K562 (cell line): ENCODE results near the gene NR2C2AP. TPM values are rescaled to one million over a fixed set of nuclear protein-coding genes. Genes with fewer than 3 reads are reported as not detected.
A peak's percentile ranks its signal among the peaks of the same experiment; 100 is the strongest.

Experiments used
- ATAC-seq: fragments of 200-7000 bp; cut with Tn5 transposase; 3 replicates; pipeline ENCODE4 v1.9.1; 2020; ENCODE audit warnings: moderate library complexity
- BruUV-seq: library from RNA; stranded (reverse); fragments of 400-500 nt; replicated peaks from 2 replicates; lab custom pipeline; 2021; lab: Mats Ljungman, UMichigan
- CTCF ChIA-PET: fragments of 300-600 bp; formaldehyde crosslinking; extraction: SDS; loops from one replicate; lab custom pipeline; 2021; ENCODE audit warnings: low intra/inter-chr PET ratio; lab: Yijun Ruan, JAX
- POLR2A ChIA-PET: fragments of 300-600, 350-650 bp; sonication (Branson Sonifier 250); formaldehyde crosslinking; extraction: SDS; loops from one replicate; lab custom pipeline; 2021; ENCODE audit warnings: antibody characterized with exemption, inconsistent platforms; lab: Yijun Ruan, JAX
- DNase-seq, 4 experiments: peaks; one replicate each; pipeline versions ENCODE4 v3.0.0 to v3.0.0-alpha.2; 2011 to 2018; ENCODE audit warnings: low spot score in 3 of 4, mixed read lengths in 3 of 4; ENCODE audit errors: extremely low read depth in 1 of 4
- FAIRE-seq: peaks from 2 replicates; lab custom pipeline; 2011; peaks lifted over from hg19 to GRCh38; lab: Jason Lieb, UNC
- H2AFZ ChIP-seq: 2 replicates; pipeline ENCODE4 v1.6.0; 2011; ENCODE audit warnings: low read depth, low read length, control low read depth, inconsistent platforms
- H3K27ac ChIP-seq: fragments of 200-600 bp; 3 replicates; pipeline ENCODE4 v1.8.0; 2011; ENCODE audit warnings: low read depth, mild to moderate bottlenecking, control low read depth, inconsistent platforms, low read length, moderate library complexity, mixed read lengths; ENCODE audit errors: extremely low read depth
- H3K27me3 ChIP-seq, 2 experiments: fragments of 300-600 bp in 1 of 2; 2 replicates in 1 of 2; 3 replicates in 1 of 2; pipeline versions ENCODE4 v1.6.0 to v1.8.0; 2011; ENCODE audit warnings: inconsistent platforms in 2 of 2, low read length in 2 of 2, mild to moderate bottlenecking in 1 of 2, mixed read lengths in 1 of 2, moderate library complexity in 1 of 2; ENCODE audit not compliant: control insufficient read depth in 2 of 2, insufficient read depth in 2 of 2
- H3K36me3 ChIP-seq: fragments of 300-600 bp; 3 replicates; pipeline ENCODE4 v1.8.0; 2011; ENCODE audit warnings: mild to moderate bottlenecking, low read length, inconsistent platforms; ENCODE audit not compliant: control insufficient read depth, insufficient read depth
- H3K4me1 ChIP-seq, 2 experiments: fragments of 200-600 bp in 1 of 2; replicated peaks in 1 of 2; 2 replicates in 1 of 2; 3 replicates in 1 of 2; pipeline versions ENCODE4 v1.5.1 to v1.8.0; 2011; ENCODE audit warnings: inconsistent platforms in 2 of 2, low read length in 2 of 2, mild to moderate bottlenecking in 1 of 2, mixed read lengths in 1 of 2, moderate library complexity in 1 of 2; ENCODE audit not compliant: control insufficient read depth in 2 of 2, insufficient read depth in 2 of 2
- H3K4me2 ChIP-seq: 2 replicates; pipeline ENCODE4 v1.6.1; 2011; ENCODE audit warnings: low read length, control low read depth, inconsistent platforms, mixed read lengths; ENCODE audit not compliant: insufficient read depth
- H3K4me3 ChIP-seq: fragments of 200-600 bp; sonication (generic), shearing (Covaris generic); 2 replicates; pipeline ENCODE4 v1.5.1; 2016; ENCODE audit warnings: control low read depth, inconsistent platforms
- H3K79me2 ChIP-seq: fragments of 200-600 bp; 3 replicates; pipeline ENCODE4 v1.8.0; 2011; ENCODE audit warnings: low read length, inconsistent platforms; ENCODE audit not compliant: control insufficient read depth, insufficient read depth
- H3K9ac ChIP-seq, 2 experiments: 2 replicates each; pipeline versions ENCODE4 v1.6.0 to v1.6.1; 2011; ENCODE audit warnings: low read depth in 2 of 2, low read length in 2 of 2, control low read depth in 1 of 2, inconsistent platforms in 1 of 2, mild to moderate bottlenecking in 1 of 2, mixed read lengths in 1 of 2; ENCODE audit not compliant: insufficient read depth in 1 of 2
- H3K9me1 ChIP-seq: one replicate; pipeline ENCODE4 v1.6.0; 2011; ENCODE audit warnings: inconsistent platforms, mild to moderate bottlenecking, low read length, moderate library complexity; ENCODE audit not compliant: control insufficient read depth, insufficient read depth
- H3K9me3 ChIP-seq: replicated peaks from 2 replicates; pipeline ENCODE4 v1.5.1; 2011; ENCODE audit warnings: low read depth, low read length, inconsistent platforms; ENCODE audit not compliant: control insufficient read depth, insufficient read depth
- H4K20me1 ChIP-seq: replicated peaks from 2 replicates; pipeline ENCODE4 v1.6.1; 2011; ENCODE audit warnings: low read length, inconsistent platforms, mixed read lengths; ENCODE audit not compliant: control insufficient read depth, insufficient read depth
- BCOR ChIP-seq: fragments of 450-650 bp; IDR thresholded peaks from 2 replicates; pipeline ENCODE4 v1.6.1; 2016
- CBX3 ChIP-seq, 2 experiments: IDR thresholded peaks; 1 replicate in 1 of 2; 2 replicates in 1 of 2; pipeline ENCODE4 v1.6.1; 2012; ENCODE audit warnings: inconsistent platforms in 2 of 2, low read length in 2 of 2, borderline replicate concordance in 1 of 2, control low read depth in 1 of 2
- CBX8 ChIP-seq: fragments of 200-600 bp; sonication (generic); IDR thresholded peaks from 2 replicates; pipeline ENCODE4 v1.6.1; 2012; ENCODE audit warnings: borderline replicate concordance, mixed run types, low read depth, mild to moderate bottlenecking, moderate library complexity, mixed read lengths, low read length, control low read depth, inconsistent platforms; ENCODE audit not compliant: poor library complexity, severe bottlenecking; ENCODE audit errors: extremely low read depth
- FOXO4 ChIP-seq: fragments of 450-650 bp; formaldehyde crosslinking; IDR thresholded peaks from 2 replicates; pipeline ENCODE4 v1.4.0; 2020; ENCODE audit warnings: mild to moderate bottlenecking, moderate library complexity
- HDAC2 ChIP-seq: fragments of 450-650 bp; IDR thresholded peaks from 2 replicates; pipeline ENCODE4 v1.6.1; 2016; ENCODE audit warnings: mild to moderate bottlenecking
- KDM1A ChIP-seq, 2 experiments: fragments of 450-650 bp; IDR thresholded peaks; 2 replicates each; pipeline ENCODE4 v1.6.1; 2016; ENCODE audit warnings: mild to moderate bottlenecking in 2 of 2
- MEIS2 ChIP-seq: fragments of 450-650 bp; IDR thresholded peaks from 2 replicates; pipeline ENCODE4 v1.6.1; 2014; ENCODE audit warnings: mild to moderate bottlenecking; ENCODE audit not compliant: partially characterized antibody
- RBM25 ChIP-seq: fragments of 200-400 bp; formaldehyde crosslinking; IDR thresholded peaks from 2 replicates; pipeline ENCODE4 v1.6.1; 2018; ENCODE audit warnings: low read length, low read depth, moderate library complexity; ENCODE audit not compliant: severe bottlenecking
- RCOR1 ChIP-seq, 2 experiments: IDR thresholded peaks; 2 replicates each; pipeline ENCODE4 v1.6.1; 2012; ENCODE audit warnings: low read depth in 2 of 2, low read length in 2 of 2, borderline replicate concordance in 1 of 2, improper control_type of control experiment in 1 of 2
- RFX5 ChIP-seq: IDR thresholded peaks from 2 replicates; pipeline ENCODE4 v1.6.1; 2011; ENCODE audit warnings: low read depth, mild to moderate bottlenecking, improper control_type of control experiment, low read length
- SNRNP70 ChIP-seq: fragments of 200-400 bp; formaldehyde crosslinking; optimal IDR thresholded peaks from 2 replicates; pipeline ENCODE3; 2017; ENCODE audit warnings: low read depth, low read length
- TAF7 ChIP-seq: fragments of 450-650 bp; IDR thresholded peaks from 2 replicates; pipeline ENCODE4 v1.6.1; 2016; ENCODE audit warnings: missing genetic modification characterization, missing compliant biosample characterization
- ZFP36 ChIP-seq: fragments of 150-350 bp; IDR thresholded peaks from 2 replicates; pipeline ENCODE4 v1.6.1; 2018; ENCODE audit warnings: low read length, low read depth; ENCODE audit not compliant: partially characterized antibody
- WGBS: fragments of 100-300 bp; shearing (Covaris generic); methylation state at CpG from one replicate; pipeline ENCODE4 v1.1.6; 2016; ENCODE audit warnings: low coverage, mixed read lengths; ENCODE audit not compliant: insufficient coverage; ENCODE audit errors: missing lambda C conversion rate; 5-methylcytosine and 5-hydroxymethylcytosine counted together
- in situ Hi-C: fragments of 300-500 bp; cut with MboI; formaldehyde crosslinking; loops from 4 replicates; pipeline ENCODE4 v1.15.0; 2018; ENCODE audit warnings: inconsistent platforms, mixed read lengths
- intact Hi-C: fragments of 100-400 bp; cut with micrococcal nuclease; formaldehyde crosslinking; loops from 2 replicates; pipeline ENCODE4 v1.14.2; 2022
- polyA plus RNA-seq, 8 experiments: library from polyadenylated mRNA; depleted of rRNA in 4 of 8; stranded (reverse) in 5 of 8; unstranded in 3 of 8; fragments of >200 nt; fragmentation: Nextera tagmentation in 2 of 8; fragmentation: Illumina TruSeq in 1 of 8; extraction: Ambion mirVana in 2 of 8; extraction: Trizol in 1 of 8; gene quantifications; 2 replicates each; pipeline versions ENCODE4 v1.2.1 to v1.2.3, GENCODE V29; 2011 to 2014; ENCODE audit warnings: inconsistent platforms in 1 of 8, missing spikeins in 1 of 8
- total RNA-seq, 7 experiments: library from RNA; depleted of rRNA in 6 of 7; stranded (reverse); fragments of >200 nt in 6 of 7; fragmentation: Illumina TruSeq in 2 of 7; extraction: Trizol in 2 of 7; gene quantifications; 2 replicates each; pipeline versions ENCODE4 v1.2.1 to v1.2.3, GENCODE V29; 2011 to 2021; ENCODE audit warnings: low replicate concordance in 1 of 7
- TF ChIP-seq, protein P1 (sequence below): fragments of 250-450 bp; sonication (Bioruptor Pico); IDR thresholded peaks from 2 replicates; pipeline ENCODE4 v1.8.0; 2021; ENCODE audit warnings: moderate library complexity, mild to moderate bottlenecking, inconsistent platforms

The NR2C2AP gene
- total and polyA plus RNA-seq, 9 of the 15 experiments (the other 6 are each of a cell fraction or from before 2014, with no cell fraction given), result 23.7 to 77.4 (median 32.4) TPM

DNA sequence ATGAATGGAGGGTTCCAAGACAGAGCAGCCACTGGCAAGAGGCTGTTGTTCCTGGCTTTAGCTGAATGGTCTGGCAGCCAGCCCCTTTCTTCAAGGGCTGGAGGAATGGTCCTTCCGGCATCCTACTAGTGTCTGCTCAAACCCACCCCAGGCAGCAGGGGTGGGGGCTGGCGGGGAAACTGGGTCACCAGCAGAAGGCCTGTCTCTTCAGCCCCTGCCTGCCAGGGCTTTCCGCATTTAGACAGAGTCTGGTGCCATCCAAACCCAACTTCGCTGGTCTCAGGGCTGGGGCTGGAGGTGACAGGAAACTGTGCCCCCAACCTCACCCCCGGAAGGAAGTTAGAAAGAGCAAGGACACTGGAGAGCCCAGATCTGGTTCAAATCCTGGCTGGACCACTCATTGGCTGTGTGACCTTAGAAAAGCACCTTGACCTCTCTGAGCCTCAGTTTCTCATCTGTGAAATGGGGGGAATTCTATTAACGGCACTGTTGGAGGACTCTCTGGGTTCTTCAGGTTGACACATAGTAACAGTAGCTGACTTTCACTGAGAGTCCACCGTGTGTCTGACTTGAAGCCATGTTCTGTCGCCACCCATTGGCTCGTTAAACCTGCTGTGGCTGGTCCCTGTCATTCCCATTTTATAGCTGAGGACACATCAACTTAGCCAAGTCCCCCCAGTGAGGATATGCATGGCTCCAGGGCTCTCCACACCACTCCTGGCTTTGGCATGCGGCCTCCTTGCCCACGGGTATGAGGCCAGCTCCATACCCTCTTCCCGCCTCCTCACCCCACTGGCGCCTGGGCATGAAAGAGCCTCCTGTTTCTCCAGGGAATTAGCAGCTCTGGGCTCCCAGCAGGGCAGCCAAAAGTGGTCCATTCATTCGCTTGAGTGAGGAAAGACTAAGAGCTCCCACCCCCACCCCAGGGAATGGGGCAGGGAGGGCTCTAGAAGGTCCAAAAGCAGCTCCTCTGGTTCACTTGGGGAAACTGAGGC lies 2.5 kb upstream of the NR2C2AP start:
- intact Hi-C loops, result no loop called here
- BruUV-seq, result no TSS peak
- TF ChIP-seq KDM1A (IDR thresholded peaks at IDR 0.05), result peak; percentile 68 to 86; a peak in 3 of 4 replicates
- TF ChIP-seq ZFP36, result peak; percentile 47
- 0 out of 3 replicates have a peak, but pooled peaks of 1 of the 2 experiments have one; percentile 53 for TF ChIP-seq CBX3 (IDR thresholded peaks at IDR 0.05; ENCODE audit: borderline replicate concordance in 1 of 2, low read length in 2 of 2)
- TF ChIP-seq SNRNP70, result no peak
- no peak for TF ChIP-seq MEIS2
- peak; percentile 91 for TF ChIP-seq RBM25
- peak; percentile 34; the same call in 1 of the 2 replicates for TF ChIP-seq HDAC2
- no peak for TF ChIP-seq CBX8
- TF ChIP-seq, protein P1, sequence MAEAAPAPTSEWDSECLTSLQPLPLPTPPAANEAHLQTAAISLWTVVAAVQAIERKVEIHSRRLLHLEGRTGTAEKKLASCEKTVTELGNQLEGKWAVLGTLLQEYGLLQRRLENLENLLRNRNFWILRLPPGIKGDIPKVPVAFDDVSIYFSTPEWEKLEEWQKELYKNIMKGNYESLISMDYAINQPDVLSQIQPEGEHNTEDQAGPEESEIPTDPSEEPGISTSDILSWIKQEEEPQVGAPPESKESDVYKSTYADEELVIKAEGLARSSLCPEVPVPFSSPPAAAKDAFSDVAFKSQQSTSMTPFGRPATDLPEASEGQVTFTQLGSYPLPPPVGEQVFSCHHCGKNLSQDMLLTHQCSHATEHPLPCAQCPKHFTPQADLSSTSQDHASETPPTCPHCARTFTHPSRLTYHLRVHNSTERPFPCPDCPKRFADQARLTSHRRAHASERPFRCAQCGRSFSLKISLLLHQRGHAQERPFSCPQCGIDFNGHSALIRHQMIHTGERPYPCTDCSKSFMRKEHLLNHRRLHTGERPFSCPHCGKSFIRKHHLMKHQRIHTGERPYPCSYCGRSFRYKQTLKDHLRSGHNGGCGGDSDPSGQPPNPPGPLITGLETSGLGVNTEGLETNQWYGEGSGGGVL (CRISPR knock-in tag), result no peak
- no peak for TF ChIP-seq RFX5
- TF ChIP-seq FOXO4 (CRISPR knock-in tag), result no peak
- TF ChIP-seq TAF7 (tag), result no peak
- peak; percentile 92 for TF ChIP-seq BCOR
- peak in 1 of 2 experiments; percentile 31; a peak in 1 of 4 replicates for TF ChIP-seq RCOR1 (IDR thresholded peaks at IDR 0.05; ENCODE audit: borderline replicate concordance in 1 of 2, low read depth in 2 of 2, low read length in 2 of 2)

More for the DNA sequence above, 2.5 kb upstream of the NR2C2AP start:
- H3K9ac ChIP-seq, result no peak overlapping the region
- no peak overlapping the region for H2AFZ ChIP-seq
- ChIA-PET POLR2A (interaction anchor here (0.7 kb wide), 1 partner anchor 13 kb away, joined by 3 read pairs; no protein-coding TSS in a partner anchor), CTCF (no interaction called here)
- no peak for ATAC-seq
- no peak for DNase-seq
- 29% methylated on average over 14 of the region's 14 CpGs for WGBS
- no peaks in the 10 kb centered on the region for H3K9me3 ChIP-seq
- no peak overlapping the region for H3K27ac ChIP-seq
- H3K9me1 ChIP-seq, result no peaks in the 10 kb centered on the region
- peaks cover 14 to 30% of the 10 kb centered on the region in 2 experiments; a peak in 4 of 5 replicates for H3K4me1 ChIP-seq
- in situ Hi-C loops, result no loop called here
- FAIRE-seq, result no peak
- H3K36me3 ChIP-seq, result peaks cover 17% of the 10 kb centered on the region; the same call in 2 of the 3 replicates
- H4K20me1 ChIP-seq, result no peaks in the 10 kb centered on the region
- no peak overlapping the region for H3K4me3 ChIP-seq
- peaks cover 20% of the 10 kb centered on the region for H3K79me2 ChIP-seq
- no peak overlapping the region for H3K4me2 ChIP-seq
- peaks cover 0 to 4% of the 10 kb centered on the region in 2 experiments; a peak in 3 of 5 replicates for H3K27me3 ChIP-seq
